Keratinocyte (primary cell): ENCODE results near the gene ZNF260.

Experiments
- EZH2 ChIP-seq: IDR thresholded peaks from one replicate; pipeline ENCODE4 v1.6.1; 2012; ENCODE audit warnings: inconsistent platforms, mild to moderate bottlenecking, low read length, moderate library complexity
- TF ChIP-seq, protein P1 (sequence below), 3 experiments: IDR thresholded peaks in 1 of 3; conservative IDR thresholded peaks in 1 of 3; optimal IDR thresholded peaks in 1 of 3; 2 replicates in 2 of 3; 3 replicates in 1 of 3; pipeline versions ENCODE3 to v1.5.1; 2011; ENCODE audit warnings: low read length in 3 of 3, mild to moderate bottlenecking in 3 of 3, moderate library complexity in 2 of 3, control low read depth in 1 of 3, inconsistent platforms in 1 of 3; ENCODE audit not compliant: insufficient read depth in 2 of 3; ENCODE audit errors: extremely low read depth in 1 of 3

DNA sequence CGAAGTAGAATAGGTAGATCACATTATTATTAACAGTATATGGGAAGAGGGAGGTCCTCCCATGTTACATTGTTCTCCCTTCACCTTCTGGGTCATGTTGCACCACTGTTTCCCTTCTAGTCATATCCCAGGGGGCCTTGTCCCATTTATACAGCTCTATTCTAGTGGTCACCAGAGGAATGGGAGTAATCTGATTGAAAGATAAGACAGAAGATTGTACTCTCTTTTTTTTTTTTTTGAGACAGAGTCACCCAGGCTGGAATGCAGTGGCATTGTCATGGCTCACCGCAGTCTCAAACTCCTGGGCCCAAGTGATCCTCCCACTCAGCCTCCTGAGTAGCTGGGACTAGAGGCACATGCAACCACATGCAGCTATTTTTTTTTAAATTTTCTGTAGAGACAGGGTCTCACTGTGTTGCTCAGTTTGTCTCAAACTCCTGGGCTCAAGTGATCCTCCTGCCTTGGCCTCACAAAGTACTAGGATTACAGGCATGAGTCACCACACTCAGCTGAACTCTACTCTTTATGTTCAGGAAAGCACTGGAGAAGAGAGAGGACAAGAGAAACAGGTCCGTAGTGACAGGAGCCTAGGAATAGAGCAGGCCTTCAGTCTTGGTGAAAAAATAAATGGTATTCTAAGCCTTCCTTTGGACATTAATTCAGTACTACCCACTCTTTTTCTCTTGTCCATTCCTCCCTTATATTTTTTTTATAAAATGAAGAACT is 49.4 kb upstream of the ZNF260 start:
- no peak for TF ChIP-seq EZH2
- TF ChIP-seq, protein P1, sequence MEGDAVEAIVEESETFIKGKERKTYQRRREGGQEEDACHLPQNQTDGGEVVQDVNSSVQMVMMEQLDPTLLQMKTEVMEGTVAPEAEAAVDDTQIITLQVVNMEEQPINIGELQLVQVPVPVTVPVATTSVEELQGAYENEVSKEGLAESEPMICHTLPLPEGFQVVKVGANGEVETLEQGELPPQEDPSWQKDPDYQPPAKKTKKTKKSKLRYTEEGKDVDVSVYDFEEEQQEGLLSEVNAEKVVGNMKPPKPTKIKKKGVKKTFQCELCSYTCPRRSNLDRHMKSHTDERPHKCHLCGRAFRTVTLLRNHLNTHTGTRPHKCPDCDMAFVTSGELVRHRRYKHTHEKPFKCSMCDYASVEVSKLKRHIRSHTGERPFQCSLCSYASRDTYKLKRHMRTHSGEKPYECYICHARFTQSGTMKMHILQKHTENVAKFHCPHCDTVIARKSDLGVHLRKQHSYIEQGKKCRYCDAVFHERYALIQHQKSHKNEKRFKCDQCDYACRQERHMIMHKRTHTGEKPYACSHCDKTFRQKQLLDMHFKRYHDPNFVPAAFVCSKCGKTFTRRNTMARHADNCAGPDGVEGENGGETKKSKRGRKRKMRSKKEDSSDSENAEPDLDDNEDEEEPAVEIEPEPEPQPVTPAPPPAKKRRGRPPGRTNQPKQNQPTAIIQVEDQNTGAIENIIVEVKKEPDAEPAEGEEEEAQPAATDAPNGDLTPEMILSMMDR (optimal IDR thresholded peaks at IDR 0.05 in 1 of 3, IDR thresholded peaks at IDR 0.05 in 1 of 3, conservative IDR thresholded peaks at IDR 0.05 in 1 of 3; ENCODE audit: extremely low read depth in 1 of 3, insufficient read depth in 2 of 3, low read length in 3 of 3) = no peak
